HG02870 (cell line): ENCODE results near the gene KIF1A.
"Not testable (repeated sequence)": the region's sequence is repeated elsewhere in the genome, so short reads cannot be mapped to it uniquely, and the experiment has no call there.

Experiments used
- ATAC-seq: cut with Tn5 transposase; IDR thresholded peaks from one replicate; pipeline ENCODE4 v1.9.1; 2021; ENCODE audit warnings: mild to moderate bottlenecking, moderate library complexity; ENCODE audit not compliant: unreplicated experiment

KIF1A gene

DNA sequence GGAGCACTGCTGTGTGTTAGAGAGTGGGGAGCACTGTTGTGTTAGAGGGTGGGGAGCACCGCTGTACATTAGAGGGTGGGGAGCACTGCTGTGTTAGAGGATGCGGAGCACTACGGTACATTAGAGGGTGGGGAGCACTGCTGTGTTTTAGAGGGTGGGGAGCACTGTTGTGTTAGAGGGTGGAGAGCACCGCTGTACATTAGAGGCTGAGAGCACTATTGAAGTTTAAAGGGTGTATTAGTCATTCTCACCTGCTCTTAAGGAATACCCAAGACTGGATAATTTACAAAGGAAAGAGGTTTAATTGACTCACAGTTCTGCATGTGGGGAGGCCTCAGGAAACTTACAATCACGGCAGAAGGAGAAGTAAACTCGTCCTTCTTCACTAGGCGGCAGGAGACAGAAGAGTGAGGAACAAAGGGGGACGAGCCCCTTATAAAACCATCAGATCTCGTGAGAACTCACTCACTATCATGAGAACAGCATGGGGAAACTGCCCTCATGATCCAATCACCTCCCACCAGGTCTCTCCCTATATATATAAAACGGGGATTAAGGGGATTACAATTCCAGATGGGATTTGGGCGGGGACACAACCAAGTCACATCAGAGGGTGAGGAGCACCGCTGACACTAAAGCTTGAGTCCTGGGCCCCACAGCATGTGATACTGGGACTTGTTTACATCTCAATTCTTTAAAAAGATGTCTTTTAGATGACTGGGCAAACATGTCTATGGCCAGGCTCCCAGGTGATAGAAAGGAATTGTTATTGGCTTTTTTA, 29.1 kb upstream of the KIF1A start:
- ATAC-seq: no peak

DNA sequence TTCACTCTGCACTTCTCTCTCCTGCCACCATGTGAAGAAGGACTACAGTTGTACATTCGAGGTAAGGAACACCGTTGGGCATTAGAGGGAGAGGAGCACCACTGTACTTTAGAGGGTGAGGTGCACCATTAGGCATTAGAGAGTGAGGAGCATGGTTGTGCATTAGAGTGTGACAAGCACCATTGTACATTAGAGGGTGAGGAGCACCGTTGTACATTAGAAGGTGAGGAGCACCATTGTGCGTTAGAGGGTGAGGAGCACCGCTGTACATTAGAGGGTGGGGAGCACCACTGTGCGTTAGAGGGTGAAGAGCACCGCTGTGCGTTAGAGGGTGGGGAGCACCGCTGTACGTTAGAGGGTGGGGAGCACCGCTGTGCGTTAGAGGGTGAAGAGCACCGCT, 27.8 kb upstream of the KIF1A start:
- no peak for ATAC-seq

DNA sequence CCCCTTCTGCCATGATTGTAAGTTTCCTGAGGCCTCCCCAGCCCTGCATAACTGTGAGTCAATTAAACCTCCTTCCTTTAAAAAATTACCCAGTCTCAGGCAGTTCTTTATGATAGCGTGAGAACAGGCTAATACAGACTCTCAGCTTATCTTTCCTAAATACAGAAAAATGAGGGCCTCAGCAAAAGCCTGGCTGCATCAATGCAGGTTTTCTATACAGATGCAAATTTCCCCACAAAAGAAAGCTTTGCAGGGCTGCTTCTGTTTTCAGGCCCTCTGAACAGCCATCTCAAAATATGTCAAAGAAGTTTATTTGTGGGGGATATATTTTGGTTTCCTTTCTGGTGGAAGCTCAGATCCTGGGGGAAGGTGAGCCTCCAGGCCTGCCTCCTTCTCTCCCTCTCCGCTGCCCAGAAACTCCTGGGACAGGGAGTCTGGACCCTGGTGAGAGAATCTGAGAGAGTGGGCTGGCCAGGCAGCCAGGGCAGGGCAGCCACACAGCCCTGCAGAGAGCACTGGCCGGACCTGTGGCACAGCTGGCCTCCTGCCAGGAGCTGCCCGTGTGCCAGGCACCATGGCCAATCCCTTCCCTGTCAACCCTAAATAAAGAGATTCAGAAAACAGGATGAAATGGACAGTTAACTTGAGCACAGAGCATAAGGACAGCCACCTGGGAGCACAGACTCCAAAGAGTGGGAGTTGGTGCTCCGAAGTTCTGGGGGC, 27.0 kb upstream of the KIF1A start:
- ATAC-seq: no peak

DNA sequence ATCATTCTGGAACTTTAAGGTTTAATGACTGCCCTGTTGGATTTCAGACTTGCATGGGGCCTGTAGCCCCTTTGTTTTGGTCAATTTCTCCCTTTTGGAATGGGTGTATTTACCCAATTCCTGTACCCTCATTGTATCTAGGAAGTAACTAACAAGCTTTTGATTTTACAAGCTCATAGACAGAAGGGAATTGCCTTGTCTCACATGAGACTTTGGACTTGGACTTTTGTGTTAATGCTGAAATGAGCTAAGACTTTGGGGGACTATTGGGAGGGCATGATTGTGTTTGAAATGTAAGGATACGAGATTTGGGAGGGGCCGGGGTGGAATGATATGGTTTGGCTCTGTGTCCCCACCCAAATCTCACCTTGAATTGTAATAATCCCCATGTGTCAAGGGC, 26.3 kb upstream of the KIF1A start:
- not testable (repeated sequence) for ATAC-seq

DNA sequence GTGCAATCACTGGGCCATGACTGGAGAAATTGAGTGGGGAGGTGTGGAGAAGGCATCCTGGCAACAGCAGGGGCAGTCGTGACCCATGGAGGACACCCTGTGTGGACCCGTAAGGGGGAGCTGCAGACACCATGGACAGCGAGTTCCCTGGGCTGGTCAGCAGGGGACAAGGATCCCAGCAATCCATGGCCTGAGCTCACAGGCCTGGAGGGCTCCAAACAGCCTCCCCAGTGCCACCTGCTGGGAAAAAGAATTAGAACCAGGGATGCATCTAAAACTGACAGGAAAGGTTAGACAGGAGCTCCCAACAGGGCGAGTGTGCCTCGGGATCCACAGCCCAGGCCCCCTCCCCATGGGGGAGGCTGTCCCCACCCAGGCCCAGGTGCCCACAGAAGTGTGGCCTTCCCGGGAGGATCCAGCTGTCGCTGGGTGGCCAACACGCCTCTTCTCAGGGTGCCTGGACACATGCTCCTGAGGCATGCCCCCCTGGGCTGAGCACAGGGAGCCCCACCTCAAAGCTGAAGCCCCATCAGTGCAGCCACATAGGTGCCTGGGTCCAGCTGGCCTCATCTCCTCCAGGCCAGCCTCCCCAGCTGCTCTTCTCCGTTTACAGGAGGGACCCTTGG, 20.5 kb upstream of the KIF1A start:
- ATAC-seq: no peak

DNA sequence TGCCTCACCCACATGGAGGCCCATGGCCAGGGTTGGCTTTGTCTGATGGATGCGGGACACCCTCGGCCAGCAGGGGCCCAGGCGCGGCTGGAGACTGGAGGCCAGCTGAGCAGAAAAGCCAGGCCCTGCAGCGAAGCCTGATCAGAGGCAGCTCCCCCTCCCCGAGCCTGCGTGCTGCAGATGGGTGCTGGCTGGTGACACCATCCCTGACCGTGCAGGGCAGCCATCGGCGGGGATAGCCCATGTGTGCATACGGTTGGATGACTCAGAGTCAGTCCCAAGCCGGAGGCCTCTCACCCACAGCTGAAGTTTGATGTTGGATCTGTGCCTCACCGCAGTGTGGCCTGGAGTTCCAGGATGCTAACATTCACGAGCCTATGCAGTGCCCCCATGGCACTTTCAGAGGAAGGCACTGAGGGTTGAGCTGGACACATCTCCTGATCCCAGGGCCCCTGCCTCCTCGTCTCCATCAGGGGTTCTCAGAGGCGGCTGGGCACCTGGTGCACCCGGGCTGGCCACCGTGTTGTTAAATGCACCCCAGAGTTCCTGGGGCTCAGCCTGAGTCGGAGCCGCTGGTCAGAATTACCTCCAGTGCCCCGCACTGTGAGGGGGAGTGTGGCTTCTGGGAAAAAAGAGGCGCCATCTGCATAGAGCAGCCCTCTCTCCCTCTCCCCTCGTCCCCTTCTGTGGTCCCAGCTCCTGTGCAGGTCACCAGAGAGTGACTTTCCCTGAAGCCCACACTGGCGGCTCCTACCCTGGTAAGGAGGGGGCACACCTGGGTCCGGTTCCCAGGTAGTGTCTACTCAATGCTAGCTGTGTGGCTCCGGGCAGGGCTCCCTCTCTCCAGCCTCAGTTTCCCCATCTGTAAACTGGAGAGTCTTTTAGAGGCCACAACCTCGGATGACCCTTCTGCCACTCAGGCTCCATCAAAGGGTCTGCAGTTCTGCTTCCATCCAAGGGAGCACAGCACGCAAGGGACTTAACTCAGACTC, 19.4 kb upstream of the KIF1A start:
- no peak for ATAC-seq

DNA sequence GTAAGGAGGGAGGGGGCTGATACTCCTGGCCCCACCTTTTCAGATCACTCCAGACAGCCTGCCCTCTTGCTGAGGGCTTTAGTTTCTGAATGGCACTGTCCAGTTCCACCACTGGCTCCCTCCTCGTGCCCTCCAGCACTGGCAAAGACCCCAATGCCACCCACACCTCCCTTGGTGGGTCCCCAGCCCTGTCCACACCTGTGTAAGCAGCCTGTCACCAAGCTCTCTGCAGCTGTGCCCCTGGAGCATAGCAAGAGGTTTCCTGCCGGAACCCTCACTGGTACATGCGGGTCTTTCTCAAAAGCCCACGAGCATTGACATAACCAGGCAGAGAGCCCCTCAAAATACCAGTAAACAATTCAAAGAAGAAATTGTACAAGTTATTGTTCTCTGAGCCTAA, 17.6 kb upstream of the KIF1A start:
- ATAC-seq: no peak

DNA sequence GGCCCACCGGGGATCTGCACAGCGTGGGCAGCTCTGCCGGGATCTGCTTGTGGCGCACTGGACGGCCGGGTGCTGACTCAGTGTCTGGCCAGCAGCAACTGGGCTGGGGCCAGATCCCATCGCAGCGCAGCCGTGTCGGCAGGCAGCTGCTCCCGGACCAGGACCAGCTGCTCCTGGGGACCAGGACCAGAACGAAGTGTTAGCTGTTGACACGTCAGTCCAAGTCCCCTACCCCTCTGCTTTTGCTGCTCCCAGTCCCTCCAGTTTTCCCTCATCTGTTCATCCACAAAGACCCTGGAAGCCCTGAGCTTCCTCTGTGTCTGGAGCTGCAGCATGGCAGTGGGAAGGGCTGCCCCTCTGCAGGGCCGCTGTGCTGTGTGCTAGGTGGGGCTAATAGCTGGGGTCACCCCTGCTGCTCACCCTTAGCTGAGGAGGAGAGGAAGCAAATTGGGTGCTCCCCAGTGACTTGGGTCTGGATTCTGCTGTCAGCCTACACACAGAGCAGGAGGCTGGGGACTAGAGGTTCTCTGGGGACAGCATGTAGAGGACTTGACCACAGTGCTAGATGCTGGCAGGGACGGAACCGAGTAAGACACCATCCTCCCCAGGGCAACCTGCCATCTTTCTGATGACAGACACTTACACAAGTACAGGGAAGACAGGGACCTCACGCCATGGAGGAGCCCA, 16.9 kb upstream of the KIF1A start:
- no peak for ATAC-seq

DNA sequence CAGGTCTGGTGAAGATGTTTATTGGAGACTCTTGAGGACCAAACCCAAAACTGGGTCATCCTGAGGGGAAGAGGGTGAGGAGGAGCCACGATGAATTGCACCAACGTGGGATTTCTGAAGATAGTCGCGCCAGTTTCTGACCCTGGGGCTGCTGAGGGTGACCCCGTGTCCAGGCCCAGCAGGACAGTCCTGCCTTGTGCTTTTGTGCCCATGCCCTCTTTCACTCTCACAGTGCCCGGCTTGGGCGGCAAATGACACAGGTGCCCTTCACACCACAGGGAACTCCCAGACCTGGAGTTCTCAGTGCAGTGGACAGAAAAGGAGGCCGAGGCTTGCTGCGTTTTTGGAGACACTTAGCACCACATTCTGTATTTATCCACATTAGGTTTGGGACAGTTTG, 15.5 kb upstream of the KIF1A start:
- no peak for ATAC-seq

DNA sequence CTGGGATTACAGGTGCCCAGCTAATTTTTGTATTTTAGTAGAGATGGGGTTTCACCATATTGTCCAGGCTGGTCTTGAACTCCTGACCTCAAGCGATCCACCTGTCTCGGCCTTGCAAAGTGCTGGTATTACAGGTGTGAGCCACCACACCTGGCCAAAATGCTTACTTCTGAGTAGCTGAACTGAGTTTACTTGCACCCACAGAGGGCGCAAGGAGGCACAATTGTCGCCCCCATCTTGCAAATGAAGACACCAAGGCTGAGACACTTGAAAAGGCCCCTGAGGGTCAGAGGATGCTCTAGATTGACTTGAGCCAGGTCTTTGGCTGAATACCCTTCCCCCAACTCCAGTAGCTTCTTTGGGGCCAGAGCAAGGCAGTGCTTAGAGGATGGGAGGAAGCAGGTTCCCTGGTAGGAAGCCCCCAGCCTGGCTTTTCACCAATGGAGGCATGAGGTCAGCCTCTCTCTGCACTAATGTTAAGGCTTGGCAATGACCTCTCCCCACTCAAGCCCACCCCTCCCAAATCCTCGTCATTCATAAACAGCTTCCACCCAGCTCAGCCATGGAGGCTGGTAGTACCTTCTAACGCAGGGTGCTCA, 14.5 kb upstream of the KIF1A start:
- no peak for ATAC-seq

DNA sequence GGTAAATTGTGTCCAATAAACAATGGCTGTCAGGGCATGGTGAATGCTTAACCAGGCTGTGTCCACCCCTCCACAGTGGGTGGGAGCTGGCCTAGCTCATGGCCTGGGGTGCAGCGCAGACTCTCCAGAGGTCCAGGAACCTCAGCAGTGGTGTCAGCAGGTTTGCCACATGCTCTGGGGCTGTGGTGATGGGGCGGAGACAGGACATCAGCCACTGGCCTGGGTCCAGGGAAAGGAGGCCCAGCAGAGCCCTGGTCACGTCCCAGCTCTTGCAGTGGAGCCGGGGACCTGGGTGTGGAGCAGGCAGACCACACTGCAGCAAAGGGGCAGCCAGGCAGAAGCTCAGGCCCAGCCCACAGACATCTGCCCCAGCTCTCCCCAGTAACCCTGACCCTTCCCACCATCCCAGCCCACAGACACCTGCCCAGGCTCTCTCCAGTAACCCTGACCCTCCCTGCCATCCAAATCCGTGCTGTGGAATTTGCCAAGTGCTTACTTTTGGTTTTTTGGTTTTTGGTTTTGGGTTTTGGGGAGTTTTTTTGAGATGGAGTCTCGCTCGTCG, 13.8 kb upstream of the KIF1A start:
- ATAC-seq: no peak

DNA sequence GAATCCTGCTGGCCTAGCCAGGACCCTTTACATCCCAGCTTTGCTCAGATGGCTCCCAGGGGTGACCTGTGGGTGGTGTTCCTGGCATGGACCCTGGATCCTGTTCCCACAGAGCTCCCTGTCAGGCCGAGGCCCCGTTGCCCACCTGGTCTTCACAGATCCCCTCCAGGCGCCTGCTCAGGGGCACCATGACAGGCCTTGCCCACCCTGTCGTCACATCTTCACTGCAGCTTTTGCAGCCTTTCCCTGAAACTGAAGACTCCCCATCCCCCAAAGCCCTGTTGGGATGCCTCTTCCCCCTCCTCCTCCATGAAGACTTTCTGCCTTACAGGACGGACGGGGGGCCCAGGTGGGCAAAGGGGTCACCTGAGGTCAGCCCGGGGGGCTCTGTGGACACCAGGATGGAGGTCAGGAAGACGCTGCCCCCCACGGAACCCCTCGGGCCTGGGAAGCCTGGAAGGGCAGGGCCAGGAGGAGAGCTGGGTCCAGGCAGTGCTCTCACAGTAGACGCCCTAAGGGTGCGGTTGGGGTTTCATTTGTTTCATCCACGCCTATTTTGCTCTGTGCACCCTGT, 13.0 kb upstream of the KIF1A start:
- ATAC-seq: no peak

DNA sequence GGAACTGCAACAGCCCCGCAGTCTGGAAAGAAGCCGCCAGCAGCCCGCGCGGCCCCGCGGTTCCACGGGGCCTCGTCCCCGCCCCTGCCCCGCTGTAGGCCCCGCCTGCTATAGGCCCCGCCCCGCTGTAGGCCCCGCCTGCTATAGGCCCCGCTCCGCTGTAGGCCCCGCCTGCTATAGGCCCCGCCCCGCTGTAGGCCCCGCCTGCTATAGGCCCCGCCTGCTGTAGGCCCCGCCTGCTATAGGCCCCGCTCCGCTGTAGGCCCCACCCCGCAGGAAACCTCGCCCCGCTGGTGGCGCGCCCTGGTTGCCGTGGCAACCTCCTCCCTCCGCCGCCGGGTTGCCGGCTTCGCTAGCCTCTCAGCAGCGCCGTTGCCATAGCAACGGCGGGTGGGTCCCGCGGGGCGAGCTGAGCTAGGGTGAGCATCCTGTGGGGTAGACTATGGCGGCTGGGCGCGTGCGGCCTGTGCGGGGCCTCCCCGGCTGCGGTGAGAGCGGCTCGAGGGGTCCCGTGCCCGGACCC, 12.2 kb upstream of the KIF1A start:
- peak; percentile 72 for ATAC-seq

DNA sequence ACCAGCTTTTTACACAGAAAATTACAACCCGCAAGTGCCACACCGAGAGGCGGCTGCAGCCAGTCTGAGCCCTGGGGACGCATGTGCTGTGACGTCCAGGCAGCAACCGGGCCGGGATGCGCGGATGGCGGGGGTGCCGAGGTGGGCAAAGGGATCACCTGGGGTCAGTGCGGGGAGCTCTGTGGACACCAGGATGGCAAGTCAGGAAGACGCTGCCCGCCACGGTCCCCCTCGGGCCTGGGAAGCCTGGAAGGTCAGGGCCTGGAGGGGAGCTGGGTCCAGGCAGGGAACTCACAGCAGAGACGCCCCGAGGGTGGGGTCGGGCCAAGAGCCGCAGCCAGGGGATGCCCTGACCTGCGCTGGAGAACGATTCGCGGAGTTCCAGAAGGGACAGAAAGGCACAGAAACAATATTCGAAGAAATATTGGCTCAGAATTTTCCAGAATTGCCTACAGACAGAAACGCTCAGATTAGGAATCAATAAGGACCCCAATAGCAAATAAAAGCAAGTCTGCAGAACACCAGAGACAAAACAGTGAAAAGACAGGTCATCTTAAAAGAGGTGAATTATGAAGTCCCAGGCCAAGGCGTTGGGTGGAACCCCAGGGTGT, 11.7 kb upstream of the KIF1A start:
- ATAC-seq: no peak

DNA sequence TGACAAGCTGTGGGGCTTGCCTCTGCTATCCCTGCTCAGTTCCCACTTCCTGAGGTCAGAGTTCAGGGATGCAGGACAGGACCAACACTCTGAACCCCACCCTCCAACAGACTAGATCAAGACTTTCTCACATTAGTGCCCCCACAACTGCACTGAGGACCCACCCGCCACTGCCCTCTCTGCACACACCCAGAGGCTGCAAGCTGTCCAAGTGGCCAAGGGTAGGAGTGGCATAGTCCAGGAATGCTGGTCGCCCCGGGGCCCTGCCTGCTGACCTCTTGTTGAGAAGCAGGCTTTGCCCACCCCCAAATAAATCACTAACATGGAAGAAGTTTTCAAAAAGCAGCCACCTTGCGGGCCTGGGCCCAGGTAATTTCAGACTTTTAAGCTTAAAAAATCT, 5.5 kb upstream of the KIF1A start:
- no peak for ATAC-seq

DNA sequence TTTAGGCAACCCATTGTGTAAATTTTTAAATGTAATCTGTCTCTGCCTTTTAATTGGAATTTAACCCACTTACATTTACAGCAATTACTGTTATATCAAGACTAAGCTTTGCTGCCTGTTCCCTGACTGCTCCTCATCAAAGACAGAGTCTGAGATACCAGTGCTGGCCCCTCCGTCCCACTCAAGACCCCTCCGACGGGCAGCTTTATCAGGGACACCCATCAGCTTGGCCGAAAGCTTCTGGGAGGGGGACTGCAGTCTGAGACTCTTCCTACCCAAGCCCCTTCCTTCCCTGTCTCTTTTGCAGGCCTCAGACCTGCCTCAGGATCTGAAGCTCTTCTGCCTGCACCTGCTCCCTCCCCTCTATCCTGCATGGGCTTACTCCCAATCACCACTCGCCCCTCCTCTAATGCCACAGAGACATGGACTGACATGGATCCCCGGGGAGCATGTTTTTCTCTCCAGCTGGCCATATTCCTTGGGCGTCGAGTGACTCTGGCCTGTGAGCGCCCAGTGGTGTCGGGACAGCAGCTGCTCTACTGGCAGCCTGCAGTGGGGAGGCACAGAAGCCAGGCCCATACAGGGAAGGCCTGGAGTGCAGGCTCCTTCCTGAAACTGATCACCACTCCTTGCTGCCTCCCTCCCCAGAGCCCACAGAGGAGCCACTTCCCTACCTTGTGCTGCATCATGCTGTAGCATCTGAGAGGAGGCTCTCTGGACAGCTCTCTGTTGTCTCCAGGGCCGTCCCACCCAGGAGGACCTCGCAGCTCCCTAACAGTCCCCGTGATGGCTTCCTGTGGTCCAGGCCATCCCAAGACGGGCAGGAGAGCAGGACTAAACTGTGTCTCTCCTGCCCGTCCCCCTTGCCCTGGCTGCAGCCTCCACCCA, 3.7 kb upstream of the KIF1A start:
- ATAC-seq: no peak

DNA sequence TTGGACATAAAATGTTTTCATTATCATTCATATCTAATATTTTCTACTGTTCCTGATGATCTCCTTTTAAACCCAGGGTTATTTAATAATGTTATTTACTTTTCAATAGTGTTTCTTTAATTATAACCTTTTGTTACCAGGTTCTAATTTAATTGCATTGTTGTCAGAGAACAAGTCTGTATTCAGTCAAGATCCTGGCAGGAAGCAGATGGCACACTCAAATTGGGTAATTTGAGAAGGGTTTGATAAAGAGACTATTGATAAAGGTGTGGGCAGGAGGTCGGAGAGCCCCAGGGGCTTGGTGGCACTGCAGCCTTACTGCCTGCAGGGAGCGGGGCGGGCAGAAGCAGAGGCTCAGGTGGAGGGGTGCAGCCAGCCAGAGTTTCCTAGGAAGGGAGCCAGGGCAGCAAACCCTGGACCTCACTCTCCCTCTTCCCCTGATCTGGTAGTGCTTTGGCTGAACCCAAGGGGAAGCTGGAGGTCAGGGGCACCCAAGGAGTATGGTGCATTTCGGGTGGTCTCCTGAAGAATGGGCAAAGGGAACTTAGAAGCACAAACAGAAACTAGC, 2.3 kb upstream of the KIF1A start:
- no peak for ATAC-seq
